Prostate gland (tissue), 2 donors: ENCODE data around the gene KRT23. TPM values are rescaled to one million over a fixed set of nuclear protein-coding genes. Genes with fewer than 3 reads are reported as not detected.

Experiments used
- DNase-seq: peaks from one replicate; pipeline ENCODE4 v3.0.0-alpha.2; 2019; ENCODE audit warnings: low spot score
- H3K27ac ChIP-seq, 2 donors: fragments of 200-600 bp; sonication (generic); 2 replicates each; pipeline ENCODE4 v1.5.1; 2017 to 2019
- H3K27me3 ChIP-seq: fragments of 200-600 bp; sonication (generic); replicated peaks from 2 replicates; pipeline ENCODE4 v1.5.1; 2019; ENCODE audit not compliant: insufficient read depth
- H3K36me3 ChIP-seq, 2 donors: fragments of 200-600 bp; sonication (generic); 1 replicate in 1 of 2; 2 replicates in 1 of 2; pipeline versions ENCODE4 v1.5.1 to v1.8.1; 2017 to 2019
- H3K4me1 ChIP-seq: fragments of 200-600 bp; sonication (generic); replicated peaks from 2 replicates; pipeline ENCODE4 v1.5.1; 2019
- H3K4me3 ChIP-seq, 2 donors: fragments of 200-600 bp; sonication (generic); 2 replicates each; pipeline ENCODE4 v1.5.1; 2017 to 2019
- H3K9me3 ChIP-seq: fragments of 200-600 bp; sonication (generic); 2 replicates; pipeline ENCODE4 v1.5.1; 2017
- CTCF ChIP-seq, 4 experiments: fragments of 200-600 bp in 2 of 4; fragments of 450-650 bp in 2 of 4; sonication (generic) in 2 of 4; IDR thresholded peaks; 1 replicate in 3 of 4; 2 replicates in 1 of 4; pipeline ENCODE4 v1.5.1; 2016 to 2019; ENCODE audit warnings: antibody characterized with exemption in 4 of 4, mild to moderate bottlenecking in 2 of 4, moderate library complexity in 2 of 4
- POLR2A ChIP-seq: fragments of 450-650 bp; IDR thresholded peaks from one replicate; pipeline ENCODE4 v1.6.1; 2016; ENCODE audit warnings: antibody characterized with exemption, mild to moderate bottlenecking
- POLR2AphosphoS5 ChIP-seq: sonication (generic); formaldehyde crosslinking; IDR thresholded peaks from one replicate; pipeline ENCODE4 v1.6.1; 2017; ENCODE audit warnings: antibody characterized with exemption
- WGBS: methylation state at CpG from one replicate; pipeline ENCODE4 v1.1.5; 2018; 5-methylcytosine and 5-hydroxymethylcytosine counted together
- intact Hi-C: fragments of 100-400 bp; cut with DNase I; formaldehyde crosslinking; loops from one replicate; pipeline ENCODE4 v1.14.2; 2022
- total RNA-seq, 2 donors: library from RNA; depleted of rRNA; stranded (reverse); fragments of >200 nt; gene quantifications; one replicate each; pipeline ENCODE4 v1.1.0, GENCODE V29; 2016

Gene KRT23
- total RNA-seq, 2 donors from 2014 or later = 19.6 to 38.9 TPM

- Histone ChIP-seq H3K36me3 (no peaks in the 10 kb centered on the region), H3K27me3 (no peaks in the 10 kb centered on the region), H3K27ac (peak overlapping the region in 1 of 2 donors; percentile 10), H3K9me3 (no peaks in the 10 kb centered on the region), H3K4me1 (no peaks in the 10 kb centered on the region), H3K4me3 (no peak overlapping the region)
- no peak for DNase-seq
- intact Hi-C loops = no loop called here
- 56% methylated on average over 7 of the region's 7 CpGs for WGBS
- TF ChIP-seq POLR2A = no peak
- no peak for TF ChIP-seq CTCF (IDR thresholded peaks at IDR 0.05)
- TF ChIP-seq POLR2AphosphoS5 = peak; percentile 47
These were observed 12.7 kb upstream of the KRT23 start for GRCh38 chr17:40950176-40950575.

- no peaks in the 10 kb centered on the region for H3K4me1 ChIP-seq
- H3K36me3 ChIP-seq = no peaks in the 10 kb centered on the region
- no peak overlapping the region for H3K4me3 ChIP-seq
- WGBS = 28% methylated on average over 10 of the region's 10 CpGs
- intact Hi-C loops = no loop called here
- no peaks in the 10 kb centered on the region for H3K27me3 ChIP-seq
- TF ChIP-seq POLR2AphosphoS5 = no peak
- TF ChIP-seq CTCF (IDR thresholded peaks at IDR 0.05) = no peak
- TF ChIP-seq POLR2A = no peak
- no peak overlapping the region for H3K27ac ChIP-seq
- no peaks in the 10 kb centered on the region for H3K9me3 ChIP-seq
- DNase-seq = no peak
These were observed 12.0 kb upstream of the KRT23 start for GRCh38 chr17:40949418-40949817.

GRCh38 chr17:40947929-40948328, 10.5 kb upstream of the KRT23 start:
- TF ChIP-seq POLR2AphosphoS5 (no peak), CTCF (IDR thresholded peaks at IDR 0.05) (no peak), POLR2A (no peak)
- no peaks in the 10 kb centered on the region for H3K4me1 ChIP-seq
- 86% methylated on average over 2 of the region's 2 CpGs for WGBS

GRCh38 chr17:40945414-40945813, 8.0 kb upstream of the KRT23 start:
- TF ChIP-seq POLR2A (no peak), CTCF (IDR thresholded peaks at IDR 0.05) (no peak), POLR2AphosphoS5 (no peak)
- WGBS = 82% methylated on average over 6 of the region's 6 CpGs
- Histone ChIP-seq H3K36me3 (no peaks in the 10 kb centered on the region), H3K27me3 (no peaks in the 10 kb centered on the region), H3K27ac (no peak overlapping the region), H3K4me3 (no peak overlapping the region), H3K4me1 (no peaks in the 10 kb centered on the region), H3K9me3 (no peaks in the 10 kb centered on the region)
- DNase-seq = no peak
- intact Hi-C loops = no loop called here

More at GRCh38 chr17:40947929-40948328, 10.5 kb upstream of the KRT23 start:
- DNase-seq = no peak
- no peaks in the 10 kb centered on the region for H3K36me3 ChIP-seq
- no peak overlapping the region for H3K27ac ChIP-seq
- H3K4me3 ChIP-seq = no peak overlapping the region
- no peaks in the 10 kb centered on the region for H3K27me3 ChIP-seq
- intact Hi-C loops = no loop called here
- H3K9me3 ChIP-seq = no peaks in the 10 kb centered on the region

GRCh38 chr17:40944531-40944930, 7.1 kb upstream of the KRT23 start:
- H3K4me1 ChIP-seq = no peaks in the 10 kb centered on the region
- no peaks in the 10 kb centered on the region for H3K9me3 ChIP-seq
- 29% methylated on average over 1 of the region's 1 CpG for WGBS
- H3K4me3 ChIP-seq = no peak overlapping the region
- DNase-seq = no peak
- H3K27me3 ChIP-seq = no peaks in the 10 kb centered on the region
- intact Hi-C loops = no loop called here
- H3K36me3 ChIP-seq = no peaks in the 10 kb centered on the region
- H3K27ac ChIP-seq = no peak overlapping the region
- TF ChIP-seq POLR2A = no peak
- TF ChIP-seq POLR2AphosphoS5 = no peak
- TF ChIP-seq CTCF (IDR thresholded peaks at IDR 0.05) = no peak
